ENCODE measurements around the gene MMD2. TPM values are rescaled to one million over a fixed set of nuclear protein-coding genes. Genes with fewer than 3 reads are reported as not detected.
"Not testable (repeated sequence)": the region's sequence is repeated elsewhere in the genome, so short reads cannot be mapped to it uniquely, and the experiment has no call there.

The MMD2 gene
- total and polyA plus RNA-seq, 2 donors (not counting 3 experiments of a cell fraction or from before 2014, with no cell fraction given), result not detected

- H3K27me3 ChIP-seq (ENCODE audit: control insufficient read depth in 2 of 2, insufficient read depth in 2 of 2, low read length in 2 of 2); H3K4me2 ChIP-seq (ENCODE audit: insufficient read depth, low read length); CTCF ChIA-PET; dilution Hi-C loops (cut with MboI; ENCODE audit: extremely low pct_ligation_motif_present, low sequenced_read_pairs); H3K9ac ChIP-seq (replicated peaks; ENCODE audit: extremely low read depth, insufficient read depth, low read length); DNase-seq (ENCODE audit: low read depth, low spot score); intact Hi-C loops (cut with micrococcal nuclease); BruUV-seq (replicated peaks); H3K9me1 ChIP-seq (replicated peaks; ENCODE audit: control insufficient read depth, extremely low read depth, insufficient read depth, low read length); H3K4me3 ChIP-seq (replicated peaks in 1 of 3; ENCODE audit: insufficient read depth in 1 of 3, low read depth in 1 of 3, low read length in 3 of 3); H3K4me1 ChIP-seq (ENCODE audit: control insufficient read depth, extremely low read depth, insufficient read depth, low read length); H3K27ac ChIP-seq (ENCODE audit: insufficient read depth, low read depth, low read length); H3K9me3 ChIP-seq (replicated peaks; ENCODE audit: control insufficient read depth, insufficient read depth, low read length); H2AFZ ChIP-seq (ENCODE audit: low read depth, low read length); H4K20me1 ChIP-seq (replicated peaks; ENCODE audit: control insufficient read depth, extremely low read depth, insufficient read depth, low read length): not testable (repeated sequence)
- Histone ChIP-seq H3K36me3 (ENCODE audit: control insufficient read depth in 2 of 2, extremely low read depth in 1 of 2, insufficient read depth in 2 of 2, low read length in 2 of 2) (peaks cover 4 to 19% of the 10 kb centered on the region in 2 experiments), H3K79me2 (ENCODE audit: control insufficient read depth, insufficient read depth, low read length) (peaks cover 25% of the 10 kb centered on the region)
- FAIRE-seq, result peak; percentile 71
- POLR2A ChIA-PET, result interaction anchor here (0.6 kb wide), 1 partner anchor 44 kb away, joined by 3 read pairs; no protein-coding TSS in a partner anchor
Observed at GRCh38 chr7:4981295-4981890, 22.4 kb upstream of the MMD2 start.

- H3K36me3 ChIP-seq (ENCODE audit: control insufficient read depth in 2 of 2, extremely low read depth in 1 of 2, insufficient read depth in 2 of 2, low read length in 2 of 2); H2AFZ ChIP-seq (ENCODE audit: low read depth, low read length); POLR2A ChIA-PET; H4K20me1 ChIP-seq (replicated peaks; ENCODE audit: control insufficient read depth, extremely low read depth, insufficient read depth, low read length); CTCF ChIA-PET; H3K4me1 ChIP-seq (ENCODE audit: control insufficient read depth, extremely low read depth, insufficient read depth, low read length); H3K9ac ChIP-seq (replicated peaks; ENCODE audit: extremely low read depth, insufficient read depth, low read length); FAIRE-seq; H3K27me3 ChIP-seq (ENCODE audit: control insufficient read depth in 2 of 2, insufficient read depth in 2 of 2, low read length in 2 of 2); H3K9me1 ChIP-seq (replicated peaks; ENCODE audit: control insufficient read depth, extremely low read depth, insufficient read depth, low read length); dilution Hi-C loops (cut with MboI; ENCODE audit: extremely low pct_ligation_motif_present, low sequenced_read_pairs); H3K9me3 ChIP-seq (replicated peaks; ENCODE audit: control insufficient read depth, insufficient read depth, low read length); H3K4me2 ChIP-seq (ENCODE audit: insufficient read depth, low read length); DNase-seq (ENCODE audit: low read depth, low spot score); H3K27ac ChIP-seq (ENCODE audit: insufficient read depth, low read depth, low read length): not testable (repeated sequence)
- intact Hi-C loops (cut with micrococcal nuclease), result loop anchor here (10.0 kb wide), 1 partner anchor 361 kb away; no protein-coding TSS in a partner anchor
- Histone ChIP-seq H3K79me2 (ENCODE audit: control insufficient read depth, insufficient read depth, low read length) (peaks cover 25% of the 10 kb centered on the region), H3K4me3 (replicated peaks in 1 of 3; ENCODE audit: insufficient read depth in 1 of 3, low read depth in 1 of 3, low read length in 3 of 3) (peak overlapping the region in 1 of 3 experiments; percentile 58)
- TSS peak; percentile 16 for BruUV-seq (replicated peaks)
Observed at GRCh38 chr7:4975626-4976025, 16.6 kb upstream of the MMD2 start.
